LHCN-M2 (cell line): Measurements from ENCODE around the gene SLC6A11. TPM values are rescaled to one million over a fixed set of nuclear protein-coding genes. Genes with fewer than 3 reads are reported as not detected.

Experiments
- DNase-seq: peaks from one replicate; pipeline ENCODE4 v3.0.0-alpha.2; 2012; ENCODE audit warnings: low read depth
- total RNA-seq: library from RNA; depleted of rRNA; stranded (reverse); fragments of >200 nt; gene quantifications from 2 replicates; pipeline ENCODE4 v1.2.3, GENCODE V29; 2014

SLC6A11 gene
- total RNA-seq, 1 experiment from 2014 or later = not detected

- DNase-seq = no peak
Measured at GRCh38 chr3:10951295-10951926, 135.4 kb downstream of the SLC6A11 start.

- no peak for DNase-seq
Measured at GRCh38 chr3:10952525-10952924, 136.5 kb downstream of the SLC6A11 start.

- no peak for DNase-seq
Measured at GRCh38 chr3:10954740-10955139, 138.7 kb downstream of the SLC6A11 start.

- peak; percentile 89 for DNase-seq
Measured at GRCh38 chr3:10955711-10956453, 139.9 kb downstream of the SLC6A11 start.

GRCh38 chr3:10956531-10956930, 140.5 kb downstream of the SLC6A11 start:
- DNase-seq = no peak

- DNase-seq = peak; percentile 40
Measured at GRCh38 chr3:10956986-10957385, 141.0 kb downstream of the SLC6A11 start.

GRCh38 chr3:10957976-10958749, 142.1 kb downstream of the SLC6A11 start:
- peak; percentile 74 for DNase-seq

- DNase-seq = no peak
Measured at GRCh38 chr3:10960255-10960654, 144.2 kb downstream of the SLC6A11 start.

GRCh38 chr3:10961921-10962320, 145.9 kb downstream of the SLC6A11 start:
- DNase-seq = no peak

- DNase-seq = no peak
Measured at GRCh38 chr3:10962481-10963036, 146.5 kb downstream of the SLC6A11 start.

GRCh38 chr3:10964537-10965167, 148.6 kb downstream of the SLC6A11 start:
- peak; percentile 20 for DNase-seq

GRCh38 chr3:10968401-10968800, 152.4 kb downstream of the SLC6A11 start:
- DNase-seq = peak; percentile 41

- DNase-seq = no peak
Measured at GRCh38 chr3:10970306-10970960, 154.4 kb downstream of the SLC6A11 start.

GRCh38 chr3:10972072-10972782, 156.2 kb downstream of the SLC6A11 start:
- DNase-seq = no peak

- no peak for DNase-seq
Measured at GRCh38 chr3:10973046-10973595, 157.1 kb downstream of the SLC6A11 start.

GRCh38 chr3:10974131-10974530, 158.1 kb downstream of the SLC6A11 start:
- DNase-seq = no peak

- no peak for DNase-seq
Measured at GRCh38 chr3:10974746-10975375, 158.8 kb downstream of the SLC6A11 start.

- DNase-seq = no peak
Measured at GRCh38 chr3:10975695-10976234, 159.7 kb downstream of the SLC6A11 start.

GRCh38 chr3:10976770-10977169, 160.7 kb downstream of the SLC6A11 start:
- DNase-seq = no peak
